Kidney glomerular epithelial cell (primary cell): Measurements from ENCODE around the gene VSTM2L.
"Not testable (repeated sequence)": the region's sequence is repeated elsewhere in the genome, so short reads cannot be mapped to it uniquely, and the experiment has no call there.

Experiments used
- DNase-seq: peaks from one replicate; lab custom pipeline; 2025; lab: John Stamatoyannopoulos, UW

Gene VSTM2L, protein sequence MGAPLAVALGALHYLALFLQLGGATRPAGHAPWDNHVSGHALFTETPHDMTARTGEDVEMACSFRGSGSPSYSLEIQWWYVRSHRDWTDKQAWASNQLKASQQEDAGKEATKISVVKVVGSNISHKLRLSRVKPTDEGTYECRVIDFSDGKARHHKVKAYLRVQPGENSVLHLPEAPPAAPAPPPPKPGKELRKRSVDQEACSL

DNA sequence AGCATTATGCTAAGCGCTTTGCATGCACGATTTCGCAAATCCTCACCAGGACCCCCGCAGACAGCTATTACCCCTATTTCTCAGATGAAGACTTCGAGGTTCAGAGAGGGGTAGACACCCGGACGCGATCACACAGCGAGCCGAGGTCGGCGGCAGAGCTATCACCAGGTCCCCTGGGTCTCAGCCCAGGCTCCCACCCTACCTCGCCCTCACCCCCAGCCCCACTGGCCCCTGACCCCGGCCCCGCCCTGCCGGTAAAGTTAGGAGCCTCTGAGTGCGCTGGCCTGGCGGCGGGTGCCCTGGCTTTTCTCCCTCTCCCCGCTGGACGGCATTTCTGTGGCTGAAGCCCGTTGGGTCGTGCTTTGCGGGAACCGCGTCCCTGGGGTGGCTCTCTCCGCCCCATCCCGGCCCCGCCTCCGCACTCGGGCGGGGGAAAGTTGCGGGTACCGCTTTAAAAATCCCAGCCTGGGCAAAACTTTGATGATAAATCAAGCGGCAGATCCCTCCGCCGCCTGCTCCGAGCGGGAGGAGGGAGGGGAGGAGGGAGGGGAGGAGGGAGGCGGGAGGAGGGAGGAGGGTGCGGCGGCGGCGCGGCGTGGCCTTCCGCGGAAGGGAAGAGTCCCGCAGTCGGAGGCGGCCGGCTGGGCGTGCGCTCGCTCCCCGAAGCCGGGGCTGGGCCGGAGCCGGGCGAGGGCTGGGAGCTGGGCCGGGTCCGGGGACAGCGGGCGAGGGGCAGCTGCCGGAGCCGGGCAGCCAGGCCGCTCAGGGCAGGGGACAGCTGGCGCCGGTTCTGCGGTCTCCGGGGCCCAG, at the start of gene VSTM2L:
Gene VSTM2L (plus strand): TSS at position 624 of the 810 bp plus-strand sequence. CDS start 224 bp downstream, outside the sequence.
- peak; percentile 7 for DNase-seq

DNA sequence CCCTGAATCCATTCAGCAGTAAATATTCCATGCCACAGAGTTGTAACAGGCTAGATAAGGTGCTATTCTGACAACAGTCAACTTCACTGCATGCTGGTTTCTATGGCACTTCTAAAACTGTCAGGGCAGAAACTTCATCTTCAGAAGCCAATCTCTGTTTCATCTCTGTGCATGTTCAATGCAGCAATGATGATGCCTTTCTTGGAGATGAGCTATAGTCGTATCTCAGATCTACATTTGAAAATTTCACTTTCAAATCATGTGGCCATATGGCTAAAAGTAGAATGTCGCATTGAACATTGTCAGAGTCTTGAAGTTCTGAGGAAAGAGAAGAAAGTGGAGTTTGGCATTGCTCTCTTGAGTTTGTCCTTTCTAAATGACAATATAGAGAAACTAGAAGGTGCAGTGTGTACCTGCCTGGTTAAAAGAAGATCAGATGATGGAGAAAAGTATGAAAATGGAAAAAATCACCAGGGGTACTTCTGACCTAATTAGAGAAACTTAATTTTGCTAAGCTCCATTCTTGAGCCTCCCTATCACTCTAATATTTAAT, 49.0 kb upstream of the VSTM2L start:
- no peak for DNase-seq

DNA sequence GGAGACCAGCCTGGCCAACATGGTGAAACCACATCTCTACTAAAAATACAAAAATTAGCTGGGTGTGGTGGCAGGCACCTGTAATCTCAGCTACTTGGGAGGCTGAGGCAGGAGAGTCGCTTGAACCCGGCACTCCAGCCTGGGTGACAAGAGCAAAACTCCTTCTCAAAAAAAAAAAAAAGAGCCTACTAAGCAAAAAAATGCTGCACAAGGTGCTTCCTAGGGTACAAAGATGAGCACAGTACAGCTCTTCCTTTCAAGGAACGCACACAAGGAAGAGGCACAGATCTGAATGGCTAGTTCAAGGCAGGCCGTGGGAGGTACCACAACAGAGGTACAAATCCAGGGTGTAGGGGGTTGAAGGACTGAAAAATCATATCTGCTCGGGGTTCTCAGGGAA, 46.9 kb upstream of the VSTM2L start:
- not testable (repeated sequence) for DNase-seq

DNA sequence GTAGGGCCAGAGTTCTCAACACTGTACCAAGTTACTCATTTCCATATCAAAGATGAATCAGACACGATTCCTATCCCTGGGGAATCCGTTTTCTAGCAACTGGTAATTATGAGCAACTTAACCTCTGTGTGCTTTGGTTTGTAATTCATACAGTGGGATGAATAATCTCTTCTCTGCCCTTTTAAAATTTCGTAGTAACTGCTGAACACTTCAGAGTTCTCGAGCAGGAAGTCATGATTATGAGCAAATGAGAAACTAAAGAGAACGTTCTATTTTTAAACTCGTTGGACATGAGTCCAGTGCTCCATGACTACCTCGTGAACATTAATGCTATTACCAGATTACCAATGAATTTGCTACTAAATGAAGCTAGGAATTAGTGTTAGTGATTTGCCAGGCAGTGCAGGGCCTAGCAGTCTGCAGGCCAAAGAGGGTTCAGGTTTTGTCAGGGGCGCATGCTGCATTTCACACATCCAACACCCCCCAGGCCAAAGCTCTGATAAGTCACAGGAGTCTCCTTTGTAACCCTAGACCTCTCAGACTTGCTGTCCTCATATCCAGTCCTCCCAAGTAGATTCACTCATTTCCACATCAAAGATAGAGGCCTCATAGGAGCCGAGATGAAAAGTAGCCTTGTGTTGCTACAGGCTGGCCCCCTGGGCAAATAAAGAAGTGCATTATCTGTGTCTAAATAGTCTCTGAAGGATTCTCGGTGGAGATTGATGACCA, 45.8 kb upstream of the VSTM2L start:
- DNase-seq: no peak

DNA sequence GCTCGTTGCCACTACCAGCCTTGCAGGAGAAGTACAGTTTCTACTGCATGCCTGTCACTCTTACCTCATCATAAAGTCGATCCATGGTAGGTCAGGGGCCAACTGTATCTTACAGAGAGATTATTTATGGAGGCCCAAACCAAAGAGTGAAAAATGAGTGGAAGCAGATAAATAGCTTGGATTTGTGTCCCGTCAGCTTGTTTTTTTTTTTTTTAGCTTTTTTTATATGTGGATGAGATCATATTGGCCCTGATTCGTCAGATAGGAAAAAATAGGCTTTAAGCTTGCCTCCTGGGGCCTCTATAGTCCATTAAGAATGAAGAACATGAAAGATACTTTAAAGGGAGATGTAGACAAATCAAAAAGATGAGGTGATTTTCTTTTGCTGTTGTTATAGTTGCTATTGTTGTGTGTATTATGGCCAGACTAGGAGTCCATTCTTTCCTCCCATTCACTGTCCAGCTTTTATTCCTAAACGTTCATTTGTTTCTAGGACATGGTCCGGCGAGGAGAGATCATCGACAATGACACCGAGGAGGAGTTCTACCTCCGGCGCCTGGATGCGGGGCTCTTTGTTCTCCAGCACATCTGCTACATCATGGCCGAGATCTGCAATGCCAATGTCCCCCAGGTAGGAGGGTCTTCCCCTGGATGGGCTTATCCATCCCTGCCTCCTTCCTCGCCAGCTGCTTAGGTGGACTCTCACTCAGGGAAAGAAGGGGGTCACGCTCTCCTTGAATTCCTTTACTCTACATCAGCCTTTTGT, 43.3 kb upstream of the VSTM2L start:
- no peak for DNase-seq

DNA sequence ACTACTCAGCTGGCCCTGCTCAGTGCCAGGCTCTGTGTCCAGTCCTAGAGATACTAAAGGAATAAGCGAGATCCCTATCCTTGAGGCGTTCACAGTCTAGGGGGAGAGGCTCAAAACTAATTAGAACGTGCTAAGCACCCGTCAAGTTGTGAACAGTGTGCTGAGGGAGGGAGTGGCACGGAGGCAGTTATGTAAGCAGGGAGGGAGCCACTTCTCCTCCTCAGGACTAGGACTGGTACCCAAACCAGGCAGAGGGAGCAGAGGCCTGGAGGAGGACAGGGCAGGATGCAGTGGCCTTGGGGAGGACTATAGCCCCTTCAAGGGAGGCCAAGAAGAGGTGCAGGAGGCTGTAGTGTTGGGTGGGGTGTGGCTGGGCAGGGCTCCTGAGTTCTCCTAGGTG, 39.6 kb upstream of the VSTM2L start:
- no peak for DNase-seq

DNA sequence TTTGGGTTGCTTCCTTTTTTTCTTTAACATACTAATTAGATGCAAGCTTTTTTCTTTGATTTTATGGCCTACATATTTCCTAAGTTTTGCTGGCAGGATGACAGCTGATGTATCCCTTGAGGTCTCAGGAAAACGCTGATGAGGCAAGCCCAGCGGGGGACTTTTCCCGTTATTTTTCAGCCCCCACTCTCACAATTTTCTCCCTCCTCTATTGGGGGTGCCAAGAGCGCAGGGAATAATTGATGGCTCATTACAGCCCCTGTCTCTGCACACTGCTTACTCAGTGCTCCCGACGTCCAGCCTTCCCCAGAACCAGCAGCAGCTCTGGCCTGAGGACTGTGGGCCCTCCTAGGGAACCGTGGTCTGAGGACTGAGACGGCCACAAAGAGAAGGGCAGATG, 38.6 kb upstream of the VSTM2L start:
- no peak for DNase-seq

DNA sequence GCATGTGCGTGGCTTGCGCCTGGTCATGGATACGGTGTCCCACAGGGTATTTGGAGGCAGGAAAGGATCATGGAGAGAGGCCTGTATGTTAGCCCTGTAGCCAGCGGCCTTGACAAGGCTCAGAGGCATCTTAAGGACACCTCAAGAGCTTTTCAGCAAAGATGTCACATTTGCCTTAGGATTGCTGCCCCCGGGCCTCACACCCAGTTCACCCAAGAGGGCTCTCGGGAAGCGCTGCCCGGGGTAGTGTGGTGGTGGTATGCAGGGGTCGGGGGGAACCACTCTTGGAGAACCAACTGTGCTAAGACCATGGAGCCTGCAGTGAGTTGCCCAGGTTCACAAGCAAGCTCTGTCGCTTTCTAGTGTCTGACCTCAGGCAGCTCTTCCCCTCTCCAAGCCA, 36.9 kb upstream of the VSTM2L start:
- DNase-seq: no peak

DNA sequence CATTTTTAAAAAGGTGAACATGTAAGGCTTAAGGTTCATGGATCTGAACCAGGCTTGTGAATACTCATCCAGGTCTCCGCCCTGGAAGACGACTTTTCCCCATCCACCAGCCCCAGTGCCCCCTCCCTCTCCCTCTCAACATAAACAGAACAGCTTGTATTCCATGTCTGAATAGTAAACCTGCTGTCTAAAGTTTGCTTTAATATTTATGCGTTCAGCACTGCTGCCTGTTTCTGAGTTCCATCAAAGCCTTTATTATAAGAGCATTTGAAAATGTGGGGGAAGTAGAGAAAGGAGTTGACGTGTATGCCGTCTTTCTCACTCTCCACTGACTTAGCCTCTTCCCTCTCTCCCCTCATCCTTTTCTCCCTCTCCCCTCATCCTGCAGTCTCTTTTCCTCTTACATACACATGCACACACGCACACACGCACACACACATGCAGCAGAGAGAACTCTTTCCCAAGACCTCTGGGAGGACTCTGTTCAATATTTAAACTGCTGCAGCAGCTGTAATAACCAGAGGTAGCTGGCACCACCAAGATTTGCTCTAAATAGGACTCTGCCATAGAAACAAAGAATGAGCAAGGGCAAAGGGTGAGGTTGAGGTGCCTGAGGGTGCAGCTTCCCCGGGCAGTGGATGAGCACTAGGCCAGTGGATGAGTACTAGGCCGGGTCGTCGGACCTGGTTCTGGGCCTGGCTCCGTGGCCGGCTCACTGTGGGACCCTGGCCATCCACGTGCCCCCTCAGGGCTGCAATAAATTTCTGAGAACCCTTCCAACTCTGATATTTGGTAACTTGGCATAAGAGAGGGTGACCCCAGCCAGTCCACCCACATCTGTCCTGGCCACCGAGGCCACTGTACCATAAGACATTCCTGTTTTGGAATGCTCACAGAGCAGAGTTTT, 35.4 kb upstream of the VSTM2L start:
- no peak for DNase-seq

DNA sequence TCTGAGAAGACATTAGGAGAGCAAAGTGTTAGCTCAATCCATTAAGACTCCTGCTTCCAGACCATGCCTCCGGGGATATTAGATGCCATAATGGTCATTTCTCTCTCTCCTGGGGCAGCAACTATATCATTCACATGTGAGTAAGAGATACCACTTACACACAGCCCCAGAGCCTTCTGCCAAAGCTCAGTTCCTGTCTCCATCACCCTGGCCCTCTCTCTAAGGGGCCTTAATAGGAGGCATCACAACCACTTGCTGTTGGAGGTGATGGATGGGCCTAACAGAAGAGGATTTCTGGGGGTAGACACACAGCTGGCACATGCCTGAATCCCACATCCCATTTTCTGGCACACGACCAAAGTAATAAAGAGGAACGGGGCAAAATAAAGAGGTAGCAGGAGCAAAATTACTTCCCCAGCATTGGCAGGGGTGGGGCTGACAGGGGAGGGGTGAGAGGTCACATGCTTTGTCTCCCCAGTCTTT, 34.0 kb upstream of the VSTM2L start:
- no peak for DNase-seq

DNA sequence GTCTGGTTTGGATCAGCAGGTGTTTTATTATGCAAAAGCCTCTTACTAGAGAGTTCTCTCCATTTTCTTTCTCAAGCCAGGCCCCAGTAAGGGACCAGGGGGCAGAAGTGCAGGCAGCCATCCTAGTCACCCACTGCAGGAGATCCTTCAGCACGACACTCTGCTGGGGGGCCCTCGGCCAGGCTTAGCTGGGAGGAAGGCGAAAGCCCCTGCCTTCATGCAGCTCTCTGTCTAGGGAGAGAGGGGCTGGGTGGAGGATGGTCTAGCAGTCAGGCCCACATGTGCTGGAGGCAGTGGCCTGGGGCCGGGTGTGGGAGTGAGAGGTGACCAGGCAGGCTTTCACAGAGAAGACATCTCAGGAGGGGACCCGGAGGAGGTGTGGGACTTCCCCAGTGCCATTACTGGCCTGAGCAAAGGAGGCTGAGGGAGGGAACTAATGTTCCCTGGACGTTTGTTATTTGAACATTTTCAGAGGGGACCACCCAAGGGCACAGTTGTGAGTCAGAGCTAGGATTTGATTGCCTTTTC, 33.5 kb upstream of the VSTM2L start:
- DNase-seq: no peak

DNA sequence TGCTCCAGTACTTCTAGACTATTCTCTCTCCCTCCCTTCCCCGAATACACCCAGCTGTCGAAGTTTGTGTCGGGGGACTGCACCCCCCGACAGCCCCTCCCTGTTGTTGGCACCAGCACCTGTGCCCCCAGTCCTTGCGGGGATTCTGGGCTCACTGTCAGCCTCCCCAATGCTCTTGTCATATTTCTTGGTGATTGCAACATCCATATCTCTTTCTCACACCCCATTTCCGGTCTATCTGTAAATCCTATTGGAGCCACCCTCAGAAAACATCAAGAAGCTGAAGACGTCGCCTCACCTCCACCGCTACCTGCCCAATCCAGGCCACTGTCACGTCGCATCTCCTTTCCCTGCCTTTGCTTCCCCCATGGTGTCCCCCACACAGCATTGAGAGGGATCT, 32.6 kb upstream of the VSTM2L start:
- no peak for DNase-seq

DNA sequence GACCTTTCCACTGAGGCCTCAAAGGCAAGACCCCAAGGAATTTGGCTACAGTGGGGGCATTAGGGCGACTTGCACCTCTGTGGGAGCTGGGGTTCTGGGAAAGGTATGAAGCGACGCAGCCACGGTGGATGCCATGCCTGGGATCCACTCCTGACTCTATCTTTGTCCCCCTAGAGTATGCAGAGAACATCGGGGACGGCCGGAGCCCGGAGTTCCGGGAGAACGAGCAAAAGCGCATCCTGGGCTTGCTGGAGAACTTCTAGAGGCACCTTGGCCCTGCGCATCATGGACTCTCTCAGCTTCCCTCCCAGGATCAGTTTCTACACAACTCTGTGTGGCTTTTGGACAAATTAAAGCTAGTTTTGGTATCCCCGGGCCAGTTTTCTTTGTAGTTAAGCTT, 31.2 kb upstream of the VSTM2L start:
- DNase-seq: no peak

DNA sequence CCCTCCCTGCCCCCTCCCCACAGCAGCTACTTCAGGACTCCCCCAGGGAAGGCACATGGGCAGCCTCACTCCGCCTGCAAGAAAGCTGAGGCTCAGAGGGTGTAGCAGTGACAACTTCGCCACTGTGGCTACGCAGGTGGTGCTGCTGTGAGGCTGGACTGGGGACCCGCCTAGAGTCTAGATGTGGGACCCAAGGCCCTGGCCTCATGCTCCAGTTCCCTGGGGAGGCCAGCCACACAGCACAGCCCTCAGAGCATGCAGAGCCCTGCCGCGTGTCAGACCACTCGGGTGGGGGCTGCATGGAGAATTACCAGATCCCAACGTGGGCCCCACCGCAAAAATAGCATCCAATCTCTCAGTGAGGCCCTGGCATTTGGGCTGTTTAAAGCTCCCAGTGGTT, 30.8 kb upstream of the VSTM2L start:
- DNase-seq: no peak

DNA sequence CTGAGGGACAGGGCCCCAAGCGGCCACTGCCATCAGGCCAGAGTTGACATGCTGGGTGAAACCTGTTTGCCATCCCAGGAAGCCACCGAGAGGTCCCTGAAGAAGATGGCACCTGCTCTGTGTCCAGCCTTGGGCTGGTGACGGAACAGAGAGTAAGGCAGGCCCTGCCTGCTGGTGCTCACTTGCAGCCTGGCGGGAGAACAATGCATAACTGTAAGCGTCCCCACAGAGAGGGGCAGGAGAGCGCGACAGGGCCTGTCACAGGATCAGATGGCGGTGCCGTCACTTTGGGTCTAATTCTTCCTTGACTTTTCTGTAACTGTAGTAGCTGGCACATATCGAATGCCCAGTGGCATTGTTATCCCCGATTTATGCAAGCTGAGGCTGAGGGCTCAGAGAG, 29.0 kb upstream of the VSTM2L start:
- no peak for DNase-seq

DNA sequence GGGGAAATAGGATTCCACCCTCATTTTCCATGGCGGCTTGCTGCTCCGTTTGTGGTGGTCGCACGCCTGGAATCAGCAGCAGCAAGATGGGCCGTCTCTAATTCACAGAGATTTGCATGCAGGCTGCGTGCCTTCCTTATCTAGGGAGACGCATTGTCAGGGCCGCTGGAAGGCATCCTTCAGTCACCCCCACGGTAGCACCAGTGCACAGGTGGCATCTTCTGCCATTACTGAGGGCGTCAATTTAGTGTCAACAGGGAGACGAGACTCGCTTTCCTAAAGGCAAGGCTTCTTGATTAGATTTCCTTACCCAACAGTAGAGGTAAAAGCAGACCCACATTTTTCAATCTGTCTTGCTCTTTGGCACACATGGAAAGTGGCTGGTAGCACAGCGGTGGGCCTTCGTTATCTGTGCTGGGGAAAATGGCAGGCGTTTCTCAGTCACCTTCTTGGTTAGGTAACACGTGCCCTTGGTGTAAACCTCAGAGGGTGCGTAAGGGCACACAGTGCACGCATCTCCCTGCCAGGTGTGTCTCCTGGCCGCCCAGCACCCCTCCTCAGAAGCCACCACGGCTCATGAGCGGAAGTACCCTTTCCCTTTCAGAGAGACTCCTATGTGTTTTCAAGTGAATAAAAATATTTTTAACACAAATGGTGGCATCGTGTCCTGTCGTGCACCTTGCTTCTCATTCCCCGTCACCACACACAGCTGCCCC, 27.3 kb upstream of the VSTM2L start:
- DNase-seq: no peak

DNA sequence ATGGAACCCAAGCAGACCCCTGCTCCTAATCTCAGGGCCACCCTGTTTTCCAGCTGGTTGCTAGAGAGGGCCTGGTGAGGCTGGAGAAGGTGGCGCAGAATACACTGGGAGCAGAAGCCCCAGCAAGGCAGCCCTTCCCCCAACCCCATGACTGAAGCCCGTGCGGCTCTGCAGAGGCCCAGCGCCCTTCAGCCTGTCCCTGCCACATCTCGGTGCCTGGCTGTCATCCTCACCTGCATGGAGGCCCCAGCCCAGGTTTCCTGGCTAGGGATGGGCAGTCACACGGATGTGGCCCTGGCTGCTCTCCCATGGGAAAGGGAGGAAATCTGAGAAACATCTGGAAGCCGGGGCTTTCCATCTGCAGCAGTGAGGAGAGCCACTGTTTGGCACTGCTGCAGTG, 26.1 kb upstream of the VSTM2L start:
- no peak for DNase-seq

DNA sequence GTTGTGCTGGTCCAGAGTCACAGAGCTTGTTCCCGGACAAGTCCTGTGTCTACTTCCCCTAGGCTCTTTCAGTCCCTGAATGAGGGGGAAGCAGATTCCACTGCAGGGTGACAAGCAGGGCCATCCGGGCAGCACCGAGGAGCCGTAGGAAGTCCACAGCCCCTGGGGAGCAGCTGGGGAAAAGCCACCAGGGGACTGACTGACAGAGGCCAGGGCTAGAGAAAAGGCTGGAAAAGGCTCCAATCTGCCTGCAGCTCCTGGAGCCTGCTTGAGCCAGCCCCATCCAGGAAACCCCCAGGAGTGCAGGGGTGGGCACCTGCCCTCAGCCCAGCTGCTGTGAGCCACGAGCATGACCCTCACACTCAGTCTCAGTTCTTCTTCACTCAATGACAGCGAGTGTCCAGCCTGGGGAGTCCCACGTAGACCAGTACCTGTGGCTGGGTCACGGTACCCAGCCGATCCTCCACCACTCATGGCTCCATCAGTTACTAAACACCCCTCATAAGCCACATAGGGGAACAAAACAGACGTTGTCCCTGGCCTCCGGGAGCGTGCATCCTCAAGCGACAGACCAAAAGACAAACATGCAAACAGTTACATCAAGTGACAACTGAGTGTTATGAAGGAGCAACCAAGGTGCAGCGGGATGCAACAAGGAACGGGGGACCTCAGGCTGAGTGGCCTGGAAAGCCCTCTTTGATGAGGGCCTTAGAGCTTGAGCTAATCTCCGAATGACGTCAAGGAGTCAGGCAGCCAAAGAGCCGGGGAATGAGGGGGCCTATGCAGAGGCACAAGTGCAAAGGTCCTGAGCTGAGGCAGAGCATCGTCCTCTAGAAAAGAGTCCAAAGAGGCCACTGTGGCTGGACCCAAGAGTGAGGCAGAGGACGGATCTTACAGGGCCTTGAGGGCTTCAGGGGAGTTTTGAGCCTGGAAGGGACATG, 24.8 kb upstream of the VSTM2L start:
- DNase-seq: no peak
